Thyroid gland (tissue), 4 donors: ENCODE data around the gene SNX19. TPM values are rescaled to one million over a fixed set of nuclear protein-coding genes. Genes with fewer than 3 reads are reported as not detected.
"Not testable (repeated sequence)": the region's sequence is repeated elsewhere in the genome, so short reads cannot be mapped to it uniquely, and the experiment has no call there.

Experiments
- DNase-seq, 2 donors: peaks; one replicate each; pipeline ENCODE4 v3.0.0-alpha.2; 2019
- H3K27ac ChIP-seq, 3 donors: fragments of 200-600 bp; sonication (generic); 1 replicate in 2 of 3; 2 replicates in 1 of 3; pipeline ENCODE4 v1.5.1; 2016 to 2019; ENCODE audit warnings: mild to moderate bottlenecking in 1 of 3, moderate library complexity in 1 of 3
- H3K27me3 ChIP-seq: fragments of 200-600 bp; sonication (generic); one replicate; pipeline ENCODE4 v1.5.1; 2019
- H3K36me3 ChIP-seq, 2 donors: fragments of 200-600 bp; sonication (generic); one replicate each; pipeline ENCODE4 v1.5.1; 2016 to 2019
- H3K4me1 ChIP-seq, 2 donors: fragments of 200-600 bp; sonication (generic); one replicate each; pipeline ENCODE4 v1.5.1; 2017 to 2019
- H3K4me3 ChIP-seq, 3 donors: fragments of 200-600 bp; sonication (generic); replicated peaks in 1 of 3; 1 replicate in 2 of 3; 2 replicates in 1 of 3; pipeline ENCODE4 v1.5.1; 2016; ENCODE audit warnings: mild to moderate bottlenecking in 1 of 3
- H3K9me3 ChIP-seq: fragments of 200-600 bp; sonication (generic); one replicate; pipeline ENCODE4 v1.5.1; 2017
- POLR2A ChIP-seq, 2 donors: fragments of 450-650 bp; IDR thresholded peaks; one replicate each; pipeline ENCODE4 v1.6.1; 2017; ENCODE audit warnings: antibody characterized with exemption in 2 of 2, mild to moderate bottlenecking in 2 of 2, moderate library complexity in 1 of 2
- WGBS, 2 donors: methylation state at CpG; one replicate each; pipeline ENCODE4 v1.1.5; 2017; 5-methylcytosine and 5-hydroxymethylcytosine counted together
- intact Hi-C: fragments of 100-400 bp; cut with DNase I; formaldehyde crosslinking; loops from one replicate; pipeline ENCODE4 v1.15.1; 2023
- total RNA-seq, 4 donors: library from RNA; depleted of rRNA; stranded (reverse); fragments of >200 nt; gene quantifications; one replicate each; pipeline ENCODE4 v1.2.3, GENCODE V29; 2016
- TF ChIP-seq, protein P1 (sequence below), 6 experiments: fragments of 200-600 bp in 3 of 6; fragments of 450-650 bp in 3 of 6; sonication (generic) in 3 of 6; IDR thresholded peaks; one replicate each; pipeline ENCODE4 v1.5.1; 2016 to 2019; ENCODE audit warnings: antibody characterized with exemption in 6 of 6, mild to moderate bottlenecking in 2 of 6, inconsistent platforms in 1 of 6, moderate library complexity in 1 of 6

Gene SNX19
- total RNA-seq, 4 donors from 2014 or later, result 82.1 to 146 (median 127) TPM

GRCh38 chr11:130859886-130860285 lies 56.4 kb downstream of the SNX19 start:
- no peak for DNase-seq
- WGBS, 2 donors, result 50 to 76% methylated on average over 1 of the region's 1 CpG
- TF ChIP-seq, protein P1, sequence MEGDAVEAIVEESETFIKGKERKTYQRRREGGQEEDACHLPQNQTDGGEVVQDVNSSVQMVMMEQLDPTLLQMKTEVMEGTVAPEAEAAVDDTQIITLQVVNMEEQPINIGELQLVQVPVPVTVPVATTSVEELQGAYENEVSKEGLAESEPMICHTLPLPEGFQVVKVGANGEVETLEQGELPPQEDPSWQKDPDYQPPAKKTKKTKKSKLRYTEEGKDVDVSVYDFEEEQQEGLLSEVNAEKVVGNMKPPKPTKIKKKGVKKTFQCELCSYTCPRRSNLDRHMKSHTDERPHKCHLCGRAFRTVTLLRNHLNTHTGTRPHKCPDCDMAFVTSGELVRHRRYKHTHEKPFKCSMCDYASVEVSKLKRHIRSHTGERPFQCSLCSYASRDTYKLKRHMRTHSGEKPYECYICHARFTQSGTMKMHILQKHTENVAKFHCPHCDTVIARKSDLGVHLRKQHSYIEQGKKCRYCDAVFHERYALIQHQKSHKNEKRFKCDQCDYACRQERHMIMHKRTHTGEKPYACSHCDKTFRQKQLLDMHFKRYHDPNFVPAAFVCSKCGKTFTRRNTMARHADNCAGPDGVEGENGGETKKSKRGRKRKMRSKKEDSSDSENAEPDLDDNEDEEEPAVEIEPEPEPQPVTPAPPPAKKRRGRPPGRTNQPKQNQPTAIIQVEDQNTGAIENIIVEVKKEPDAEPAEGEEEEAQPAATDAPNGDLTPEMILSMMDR (IDR thresholded peaks at IDR 0.05), result no peak
- no peak for TF ChIP-seq POLR2A (IDR thresholded peaks at IDR 0.05)
- intact Hi-C loops, result no loop called here
- Histone ChIP-seq H3K27ac (no peak overlapping the region), H3K9me3 (no peaks in the 10 kb centered on the region), H3K27me3 (no peaks in the 10 kb centered on the region), H3K4me1 (peaks cover 0 to 8% of the 10 kb centered on the region in 2 donors), H3K4me3 (no peak overlapping the region), H3K36me3 (no peaks in the 10 kb centered on the region)

- Histone ChIP-seq H3K27ac (no peak overlapping the region), H3K4me3 (no peak overlapping the region), H3K4me1 (peaks cover 0 to 8% of the 10 kb centered on the region in 2 donors), H3K27me3 (no peaks in the 10 kb centered on the region), H3K9me3 (no peaks in the 10 kb centered on the region), H3K36me3 (no peaks in the 10 kb centered on the region)
- intact Hi-C loops, result no loop called here
- TF ChIP-seq, protein P1 (IDR thresholded peaks at IDR 0.05), result no peak
- TF ChIP-seq POLR2A (IDR thresholded peaks at IDR 0.05), result no peak
- WGBS, 2 donors, result 88 to 96% methylated on average over 2 of the region's 2 CpGs
- DNase-seq, result no peak
These were observed 58.1 kb downstream of the SNX19 start for GRCh38 chr11:130858215-130858614.

DNA sequence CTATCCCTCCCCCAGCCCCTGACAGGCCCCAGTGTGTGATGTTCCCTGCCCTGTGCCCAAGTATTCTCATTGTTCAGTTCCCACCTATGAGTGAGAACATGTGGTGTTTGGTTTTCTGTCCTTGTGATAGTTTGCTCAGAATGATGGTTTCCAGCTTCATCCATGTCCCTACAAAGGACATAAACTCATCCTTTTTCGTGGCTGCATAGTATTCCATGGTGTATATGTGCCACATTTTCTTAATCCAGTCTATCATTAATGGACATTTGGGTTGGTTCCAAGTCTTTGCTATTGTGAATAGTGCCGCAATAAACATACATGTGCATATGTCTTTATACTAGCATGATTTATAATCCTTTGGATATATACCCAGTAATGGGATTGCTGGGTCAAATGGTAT lies 60.6 kb downstream of the SNX19 start:
- 86 to 91% methylated on average over 2 of the region's 2 CpGs for WGBS, 2 donors
- H3K27ac ChIP-seq, intact Hi-C loops, H3K36me3 ChIP-seq, H3K9me3 ChIP-seq, H3K27me3 ChIP-seq, DNase-seq, H3K4me3 ChIP-seq, H3K4me1 ChIP-seq: not testable (repeated sequence)

GRCh38 chr11:130854483-130854882 lies 61.8 kb downstream of the SNX19 start:
- no peaks in the 10 kb centered on the region for H3K27me3 ChIP-seq
- H3K4me3 ChIP-seq, result no peak overlapping the region
- intact Hi-C loops, result no loop called here
- no peaks in the 10 kb centered on the region for H3K4me1 ChIP-seq
- no peak overlapping the region for H3K27ac ChIP-seq
- no peaks in the 10 kb centered on the region for H3K36me3 ChIP-seq
- TF ChIP-seq, protein P1 (IDR thresholded peaks at IDR 0.05), result no peak
- TF ChIP-seq POLR2A (IDR thresholded peaks at IDR 0.05), result no peak
- no peak for DNase-seq
- no peaks in the 10 kb centered on the region for H3K9me3 ChIP-seq
- 69 to 72% methylated on average over 4 of the region's 4 CpGs for WGBS, 2 donors

DNA sequence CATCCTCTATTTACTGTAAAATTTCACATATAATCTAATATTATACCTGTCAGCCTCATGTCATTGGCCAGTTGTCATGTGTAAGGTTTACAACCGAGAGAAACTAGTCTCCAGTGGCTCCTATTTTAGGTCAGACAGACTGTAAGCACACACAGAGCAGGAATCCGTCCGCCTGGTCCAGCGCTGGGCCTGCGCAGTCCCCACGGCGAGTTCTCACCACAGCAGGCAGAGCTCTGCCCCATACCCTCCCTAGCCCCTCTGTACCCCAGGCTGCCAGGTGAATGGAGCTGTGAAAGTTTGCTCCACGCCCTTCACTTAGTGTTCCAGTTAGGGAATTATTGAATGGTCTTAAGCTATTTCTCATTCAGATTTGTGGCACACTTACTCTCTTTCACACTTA lies 63.7 kb downstream of the SNX19 start:
- intact Hi-C loops, result no loop called here
- 71 to 82% methylated on average over 8 of the region's 8 CpGs for WGBS, 2 donors
- DNase-seq, result no peak
- no peak for TF ChIP-seq POLR2A (IDR thresholded peaks at IDR 0.05)
- TF ChIP-seq, protein P1 (IDR thresholded peaks at IDR 0.05), result no peak
- Histone ChIP-seq H3K4me1 (peaks cover 0 to 10% of the 10 kb centered on the region in 2 donors), H3K36me3 (no peaks in the 10 kb centered on the region), H3K27ac (no peak overlapping the region), H3K9me3 (no peaks in the 10 kb centered on the region), H3K4me3 (no peak overlapping the region), H3K27me3 (no peaks in the 10 kb centered on the region)
